Activated CD4-positive, alpha-beta T cell treated with anti-CD3 and anti-CD28 coated beads, Interleukin-2, amount 50 U/mL, for 4 hours (primary cell): ENCODE measurements around the gene CD96.

ENCODE experiments used
- DNase-seq, 2 experiments: peaks; one replicate each; pipeline ENCODE4 v3.0.0-alpha.2; 2020

The CD96 gene

GRCh38 chr3:111681661-111682426, 139.8 kb downstream of the CD96 start:
- DNase-seq = no peak

- no peak for DNase-seq
These were observed 142.6 kb downstream of the CD96 start for GRCh38 chr3:111684640-111685039.

- DNase-seq = no peak
These were observed 146.3 kb downstream of the CD96 start for GRCh38 chr3:111688190-111688800.

GRCh38 chr3:111690242-111690641, 148.2 kb downstream of the CD96 start:
- DNase-seq = no peak

- no peak for DNase-seq
These were observed 149.4 kb downstream of the CD96 start for GRCh38 chr3:111691293-111691909.

- no peak for DNase-seq
These were observed 150.9 kb downstream of the CD96 start for GRCh38 chr3:111692593-111693552.

GRCh38 chr3:111694471-111694870, 152.5 kb downstream of the CD96 start:
- no peak for DNase-seq

GRCh38 chr3:111695636-111696117, 153.7 kb downstream of the CD96 start:
- DNase-seq = no peak

- DNase-seq = no peak
These were observed 158.1 kb downstream of the CD96 start for GRCh38 chr3:111700054-111700453.

- no peak for DNase-seq
These were observed 159.4 kb downstream of the CD96 start for GRCh38 chr3:111701292-111701906.
